HEK293 (cell line): ENCODE results near the gene CIP2A.

Source experiments
- CTCF ChIA-PET: fragments of 350-600 bp; formaldehyde crosslinking; extraction: SDS; loops from one replicate; lab custom pipeline; 2021; ENCODE audit warnings: antibody characterized with exemption; lab: Yijun Ruan, JAX
- POLR2A ChIA-PET: fragments of 300-600 bp; formaldehyde crosslinking; extraction: SDS; loops from one replicate; lab custom pipeline; 2020; ENCODE audit warnings: antibody characterized with exemption, inconsistent platforms; lab: Yijun Ruan, JAX
- H3K27ac ChIP-seq: fragments of 200-500 bp; sonication (Bioruptor generic); 2 replicates; pipeline ENCODE4 v1.5.1; 2014; ENCODE audit warnings: low read depth, low read length, control low read depth, inconsistent platforms; ENCODE audit errors: extremely low read depth
- H3K36me3 ChIP-seq, 2 experiments: fragments of 200-500 bp in 1 of 2; sonication (Bioruptor generic) in 1 of 2; 1 replicate in 1 of 2; 2 replicates in 1 of 2; pipeline ENCODE4 v1.5.1; 2014 to 2017; ENCODE audit warnings: inconsistent platforms in 2 of 2, low read length in 2 of 2; ENCODE audit not compliant: control insufficient read depth in 2 of 2, insufficient read depth in 1 of 2
- H3K4me1 ChIP-seq: fragments of 200-500 bp; sonication (Bioruptor generic); 2 replicates; pipeline ENCODE4 v1.5.1; 2014; ENCODE audit warnings: mild to moderate bottlenecking, low read length, inconsistent platforms; ENCODE audit not compliant: control insufficient read depth, insufficient read depth
- H3K4me3 ChIP-seq: 2 replicates; pipeline ENCODE4 v1.5.1; 2011; ENCODE audit warnings: low read depth, mild to moderate bottlenecking, control low read depth, low read length, moderate library complexity
- H3K9me3 ChIP-seq: fragments of 200-500 bp; sonication (Bioruptor generic); 2 replicates; pipeline ENCODE4 v1.5.1; 2014; ENCODE audit warnings: low read depth, low read length, inconsistent platforms; ENCODE audit not compliant: control insufficient read depth, insufficient read depth
- INSM2 ChIP-seq: fragments of 450-650 bp; formaldehyde crosslinking; IDR thresholded peaks from 2 replicates; pipeline ENCODE4 v1.5.1; 2016; ENCODE audit warnings: missing biosample characterization, missing genetic modification characterization
- MZF1 ChIP-seq: fragments of 450-650 bp; formaldehyde crosslinking; IDR thresholded peaks from 2 replicates; pipeline ENCODE4 v1.5.1; 2017; ENCODE audit warnings: missing biosample characterization, missing genetic modification characterization, borderline replicate concordance
- PATZ1 ChIP-seq: fragments of 450-650 bp; formaldehyde crosslinking; IDR thresholded peaks from 2 replicates; pipeline ENCODE4 v1.5.1; 2016; ENCODE audit warnings: missing biosample characterization, missing genetic modification characterization
- PBX3 ChIP-seq: sonication (generic); formaldehyde crosslinking; IDR thresholded peaks from 2 replicates; pipeline ENCODE4 v1.8.1; 2022; ENCODE audit warnings: mild to moderate bottlenecking, moderate library complexity, missing genetic modification reagents
- REPIN1 ChIP-seq: fragments of 450-650 bp; formaldehyde crosslinking; IDR thresholded peaks from 2 replicates; pipeline ENCODE4 v1.5.1; 2017; ENCODE audit warnings: missing biosample characterization, missing genetic modification characterization, low read depth
- SCRT1 ChIP-seq: fragments of 450-650 bp; formaldehyde crosslinking; IDR thresholded peaks from 2 replicates; pipeline ENCODE4 v1.5.1; 2016; ENCODE audit warnings: missing biosample characterization, missing genetic modification characterization, borderline replicate concordance
- SETDB1 ChIP-seq: IDR thresholded peaks from one replicate; pipeline ENCODE4 v1.6.1; 2017; ENCODE audit warnings: mild to moderate bottlenecking, low read length, moderate library complexity, mixed read lengths; ENCODE audit not compliant: insufficient read length
- ZBTB48 ChIP-seq: fragments of 450-650 bp; formaldehyde crosslinking; IDR thresholded peaks from 2 replicates; pipeline ENCODE4 v1.5.1; 2016; ENCODE audit warnings: missing biosample characterization, missing genetic modification characterization
- ZFP41 ChIP-seq: fragments of 450-650 bp; formaldehyde crosslinking; IDR thresholded peaks from 2 replicates; pipeline ENCODE4 v1.5.1; 2016; ENCODE audit warnings: missing biosample characterization, missing genetic modification characterization, borderline replicate concordance
- ZIC2 ChIP-seq: fragments of 450-650 bp; formaldehyde crosslinking; IDR thresholded peaks from 2 replicates; pipeline ENCODE4 v1.5.1; 2016; ENCODE audit warnings: missing biosample characterization, missing genetic modification characterization
- ZNF202 ChIP-seq: fragments of 450-650 bp; formaldehyde crosslinking; IDR thresholded peaks from 2 replicates; pipeline ENCODE4 v1.5.1; 2016; ENCODE audit warnings: missing biosample characterization, missing genetic modification characterization, borderline replicate concordance
- ZNF23 ChIP-seq: fragments of 450-650 bp; formaldehyde crosslinking; IDR thresholded peaks from 2 replicates; pipeline ENCODE4 v1.5.1; 2016; ENCODE audit warnings: missing biosample characterization, missing genetic modification characterization, borderline replicate concordance
- ZNF366 ChIP-seq: fragments of 450-650 bp; formaldehyde crosslinking; conservative IDR thresholded peaks from 2 replicates; pipeline ENCODE4 v1.5.1; 2016; ENCODE audit warnings: missing biosample characterization, missing genetic modification characterization
- ZNF37A ChIP-seq: fragments of 450-650 bp; IDR thresholded peaks from 2 replicates; pipeline ENCODE4 v1.5.1; 2018; ENCODE audit warnings: missing biosample characterization, missing genetic modification characterization
- ZNF416 ChIP-seq: fragments of 450-650 bp; formaldehyde crosslinking; IDR thresholded peaks from 2 replicates; pipeline ENCODE4 v1.5.1; 2016; ENCODE audit warnings: missing biosample characterization, missing genetic modification characterization
- ZNF433 ChIP-seq: fragments of 450-650 bp; formaldehyde crosslinking; IDR thresholded peaks from 2 replicates; pipeline ENCODE4 v1.5.1; 2016; ENCODE audit warnings: missing biosample characterization, missing genetic modification characterization, low read depth
- ZNF521 ChIP-seq: fragments of 450-650 bp; formaldehyde crosslinking; IDR thresholded peaks from 2 replicates; pipeline ENCODE4 v1.5.1; 2017; ENCODE audit warnings: missing biosample characterization, mild to moderate bottlenecking, missing genetic modification characterization
- ZNF560 ChIP-seq: fragments of 450-650 bp; formaldehyde crosslinking; IDR thresholded peaks from 2 replicates; pipeline ENCODE4 v1.5.1; 2017; ENCODE audit warnings: missing biosample characterization, missing genetic modification characterization, borderline replicate concordance
- ZNF600 ChIP-seq: fragments of 450-650 bp; formaldehyde crosslinking; IDR thresholded peaks from 2 replicates; pipeline ENCODE4 v1.5.1; 2016; ENCODE audit warnings: missing biosample characterization, missing genetic modification characterization
- ZNF664 ChIP-seq: fragments of 450-650 bp; formaldehyde crosslinking; IDR thresholded peaks from 2 replicates; pipeline ENCODE4 v1.5.1; 2016; ENCODE audit warnings: missing biosample characterization, missing genetic modification characterization
- ZNF701 ChIP-seq: fragments of 450-650 bp; formaldehyde crosslinking; IDR thresholded peaks from 2 replicates; pipeline ENCODE4 v1.5.1; 2016; ENCODE audit warnings: missing biosample characterization, missing genetic modification characterization
- ZNF791 ChIP-seq: fragments of 450-650 bp; formaldehyde crosslinking; IDR thresholded peaks from 2 replicates; pipeline ENCODE4 v1.5.1; 2016; ENCODE audit warnings: missing biosample characterization, missing genetic modification characterization
- ZNF792 ChIP-seq: fragments of 450-650 bp; formaldehyde crosslinking; IDR thresholded peaks from 2 replicates; pipeline ENCODE4 v1.5.1; 2016; ENCODE audit warnings: missing biosample characterization, missing genetic modification characterization
- ZNF843 ChIP-seq: fragments of 450-650 bp; formaldehyde crosslinking; IDR thresholded peaks from 2 replicates; pipeline ENCODE4 v1.5.1; 2016; ENCODE audit warnings: missing biosample characterization, missing genetic modification characterization
- ZSCAN23 ChIP-seq: fragments of 450-650 bp; formaldehyde crosslinking; IDR thresholded peaks from 2 replicates; pipeline ENCODE4 v1.5.1; 2016; ENCODE audit warnings: missing biosample characterization, missing genetic modification characterization
- TF ChIP-seq, protein P1 (sequence below): fragments of 450-650 bp; formaldehyde crosslinking; IDR thresholded peaks from 2 replicates; pipeline ENCODE4 v1.5.1; 2016; ENCODE audit warnings: missing biosample characterization, missing genetic modification characterization
- TF ChIP-seq, protein P2 (sequence below): fragments of 450-650 bp; formaldehyde crosslinking; IDR thresholded peaks from 2 replicates; pipeline ENCODE4 v1.5.1; 2016; ENCODE audit warnings: missing biosample characterization, missing genetic modification characterization

CIP2A gene

GRCh38 chr3:108605491-108605890 is 16.3 kb upstream of the CIP2A start:
- Histone ChIP-seq H3K9me3 (no peaks in the 10 kb centered on the region), H3K36me3 (peaks cover 0 to 18% of the 10 kb centered on the region in 2 experiments; a peak in 2 of 3 replicates), H3K4me1 (no peaks in the 10 kb centered on the region), H3K4me3 (no peak overlapping the region), H3K27ac (no peak overlapping the region)
- no peak for TF ChIP-seq ZNF791 (tag by site-specific recombination)
- no peak for TF ChIP-seq ZSCAN23 (tag by site-specific recombination)
- no peak for TF ChIP-seq PATZ1 (tag by site-specific recombination)
- TF ChIP-seq, protein P1, sequence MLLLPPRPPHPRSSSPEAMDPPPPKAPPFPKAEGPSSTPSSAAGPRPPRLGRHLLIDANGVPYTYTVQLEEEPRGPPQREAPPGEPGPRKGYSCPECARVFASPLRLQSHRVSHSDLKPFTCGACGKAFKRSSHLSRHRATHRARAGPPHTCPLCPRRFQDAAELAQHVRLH (tag by site-specific recombination) = no peak
- TF ChIP-seq SETDB1 = no peak
- TF ChIP-seq ZNF701 = no peak
- TF ChIP-seq ZFP41 (tag by site-specific recombination) = no peak
- no peak for TF ChIP-seq ZIC2 (tag by site-specific recombination)
- TF ChIP-seq ZNF664 (tag by site-specific recombination) = no peak
- ChIA-PET POLR2A (no interaction called here), CTCF (no interaction called here)

DNA sequence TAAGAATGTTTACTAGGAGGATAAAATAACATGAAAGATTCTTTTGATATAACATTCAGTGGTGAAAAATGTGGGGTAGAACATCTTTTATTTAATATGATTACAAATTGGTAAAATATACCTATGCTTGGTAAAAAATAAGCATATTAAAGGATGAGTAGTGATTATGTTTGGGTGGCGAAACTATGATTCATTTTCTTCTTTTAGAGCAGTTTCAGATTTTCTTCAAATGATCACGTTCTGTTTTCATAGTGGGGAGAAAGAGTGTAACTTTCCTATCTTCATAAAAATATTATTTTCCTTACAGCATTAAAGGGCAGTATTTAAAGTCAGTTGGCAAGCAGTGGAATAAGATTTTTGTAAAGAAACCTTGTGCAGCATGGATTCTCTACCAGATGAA is 15.8 kb upstream of the CIP2A start:
- TF ChIP-seq PATZ1 (tag by site-specific recombination) = no peak
- no peak for TF ChIP-seq ZNF37A (tag by site-specific recombination)
- no peak for TF ChIP-seq ZNF416 (tag by site-specific recombination)
- no peak for TF ChIP-seq PBX3 (CRISPR knock-in tag)
- TF ChIP-seq ZBTB48 = no peak
- no peak for TF ChIP-seq SCRT1 (tag by site-specific recombination)
- TF ChIP-seq ZNF202 (tag by site-specific recombination) = no peak
- no peak for TF ChIP-seq ZNF600 (tag by site-specific recombination)
- TF ChIP-seq ZNF843 = no peak
- no peak for TF ChIP-seq ZNF792 (tag by site-specific recombination)
- TF ChIP-seq ZNF433 (tag by site-specific recombination) = no peak
- no peak for TF ChIP-seq ZNF521
- TF ChIP-seq ZNF23 (tag by site-specific recombination) = no peak
- no peak for TF ChIP-seq INSM2 (tag by site-specific recombination)
- TF ChIP-seq ZNF560 (tag by site-specific recombination) = no peak
- TF ChIP-seq, protein P2, sequence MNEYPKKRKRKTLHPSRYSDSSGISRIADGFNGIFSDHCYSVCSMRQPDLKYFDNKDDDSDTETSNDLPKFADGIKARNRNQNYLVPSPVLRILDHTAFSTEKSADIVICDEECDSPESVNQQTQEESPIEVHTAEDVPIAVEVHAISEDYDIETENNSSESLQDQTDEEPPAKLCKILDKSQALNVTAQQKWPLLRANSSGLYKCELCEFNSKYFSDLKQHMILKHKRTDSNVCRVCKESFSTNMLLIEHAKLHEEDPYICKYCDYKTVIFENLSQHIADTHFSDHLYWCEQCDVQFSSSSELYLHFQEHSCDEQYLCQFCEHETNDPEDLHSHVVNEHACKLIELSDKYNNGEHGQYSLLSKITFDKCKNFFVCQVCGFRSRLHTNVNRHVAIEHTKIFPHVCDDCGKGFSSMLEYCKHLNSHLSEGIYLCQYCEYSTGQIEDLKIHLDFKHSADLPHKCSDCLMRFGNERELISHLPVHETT (tag by site-specific recombination) = no peak
- no peak for TF ChIP-seq MZF1 (tag by site-specific recombination)
- TF ChIP-seq REPIN1 (tag by site-specific recombination) = no peak
- no peak for TF ChIP-seq ZNF366
- Histone ChIP-seq H3K4me3 (no peak overlapping the region), H3K27ac (no peak overlapping the region), H3K9me3 (no peaks in the 10 kb centered on the region), H3K4me1 (no peaks in the 10 kb centered on the region), H3K36me3 (peaks cover 0 to 18% of the 10 kb centered on the region in 2 experiments; a peak in 2 of 3 replicates)
- ChIA-PET POLR2A (no interaction called here), CTCF (no interaction called here)
